ENCODE results near the gene FAM181B.

- TF ChIP-seq POLR2A (IDR thresholded peaks at IDR 0.05) (no peak), CTCF (IDR thresholded peaks at IDR 0.05) (no peak)
Observed at GRCh38 chr11:82732734-82733443, 775 bp downstream of the FAM181B start.
